ENCODE measurements around the gene ANKRD13B. TPM values are rescaled to one million over a fixed set of nuclear protein-coding genes. Genes with fewer than 3 reads are reported as not detected.
A peak's percentile ranks its signal among the peaks of the same experiment; 100 is the strongest.

ANKRD13B gene
- total RNA-seq, 4 donors from 2014 or later, result 4.2 to 14.9 (median 8.3) TPM

- TF ChIP-seq CTCF (IDR thresholded peaks at IDR 0.05) (peak; percentile 89 to 97 (median 92)), POLR2A (IDR thresholded peaks at IDR 0.05) (peak in 1 of 2 donors; percentile 29)
- peak; percentile 82 to 94 (median 92) for DNase-seq
- Histone ChIP-seq H3K27me3 (no peaks in the 10 kb centered on the region), H3K4me3 (peak overlapping the region; percentile 8 to 91 (median 49)), H3K27ac (peak overlapping the region; percentile 29 to 90 (median 83)), H3K9me3 (no peaks in the 10 kb centered on the region), H3K36me3 (no peaks in the 10 kb centered on the region), H3K4me1 (peaks cover 9 to 58% (median 46%) of the 10 kb centered on the region in 4 donors)
Measured at GRCh38 chr17:29591737-29592608, 959 bp upstream of the ANKRD13B start.

- Histone ChIP-seq H3K27ac (peak overlapping the region in 1 of 4 donors; percentile 49), H3K4me1 (peaks cover 9 to 42% (median 32%) of the 10 kb centered on the region in 4 donors), H3K27me3 (no peaks in the 10 kb centered on the region), H3K36me3 (no peaks in the 10 kb centered on the region), H3K9me3 (no peaks in the 10 kb centered on the region), H3K4me3 (peak overlapping the region; percentile 47 to 83 (median 77))
- peak in 1 of 3 donors; percentile 47 for DNase-seq
- TF ChIP-seq CTCF (IDR thresholded peaks at IDR 0.05) (peak in 2 of 6 experiments; percentile 17 to 19), POLR2A (IDR thresholded peaks at IDR 0.05) (no peak)
Measured at GRCh38 chr17:29593591-29594518, 923 bp downstream of the ANKRD13B start.

- peak in 1 of 3 donors; percentile 44 for DNase-seq
Measured at GRCh38 chr17:29594519-29595090, 1.7 kb downstream of the ANKRD13B start.

GRCh38 chr17:29595107-29595942, 2.4 kb downstream of the ANKRD13B start:
- DNase-seq, result no peak
- Histone ChIP-seq H3K4me3 (no peak overlapping the region), H3K9me3 (no peaks in the 10 kb centered on the region), H3K36me3 (no peaks in the 10 kb centered on the region), H3K27me3 (no peaks in the 10 kb centered on the region), H3K4me1 (peaks cover 2 to 35% (median 27%) of the 10 kb centered on the region in 4 donors), H3K27ac (no peak overlapping the region)
- TF ChIP-seq POLR2A (IDR thresholded peaks at IDR 0.05), result no peak
- TF ChIP-seq CTCF (IDR thresholded peaks at IDR 0.05), result no peak

More at GRCh38 chr17:29594519-29595090, 1.7 kb downstream of the ANKRD13B start:
- no peak overlapping the region for H3K4me3 ChIP-seq
- no peak overlapping the region for H3K27ac ChIP-seq
- peaks cover 9 to 42% (median 32%) of the 10 kb centered on the region in 4 donors for H3K4me1 ChIP-seq
- no peaks in the 10 kb centered on the region for H3K36me3 ChIP-seq
- TF ChIP-seq CTCF (IDR thresholded peaks at IDR 0.05), result no peak
- no peak for TF ChIP-seq POLR2A (IDR thresholded peaks at IDR 0.05)
- H3K27me3 ChIP-seq, result no peaks in the 10 kb centered on the region
- no peaks in the 10 kb centered on the region for H3K9me3 ChIP-seq

All from Peyer's patch (tissue), 4 donors.